ENCODE measurements around the gene KAT14.
"Not testable (repeated sequence)": the region's sequence is repeated elsewhere in the genome, so short reads cannot be mapped to it uniquely, and the experiment has no call there.

Gene KAT14

DNA sequence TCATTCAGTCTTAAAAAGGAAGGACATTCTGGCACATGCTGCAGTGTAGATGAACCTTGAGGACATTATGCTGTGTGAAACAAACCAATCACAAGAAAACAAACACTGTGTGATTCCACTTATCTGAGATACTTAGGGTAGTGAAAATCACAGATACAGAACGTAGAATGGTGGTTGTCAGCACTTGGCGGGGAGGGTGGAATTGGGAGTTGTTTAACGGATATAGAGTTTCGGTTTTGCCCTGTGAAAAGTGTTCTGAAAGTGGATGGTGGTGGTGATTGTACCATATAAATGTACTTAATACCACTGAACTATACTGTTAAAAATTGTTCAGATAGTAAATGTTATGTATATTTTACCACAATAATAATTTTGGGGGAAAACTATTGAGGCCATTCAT is 18.4 kb downstream of the KAT14 start:
- no peak for DNase-seq

DNA sequence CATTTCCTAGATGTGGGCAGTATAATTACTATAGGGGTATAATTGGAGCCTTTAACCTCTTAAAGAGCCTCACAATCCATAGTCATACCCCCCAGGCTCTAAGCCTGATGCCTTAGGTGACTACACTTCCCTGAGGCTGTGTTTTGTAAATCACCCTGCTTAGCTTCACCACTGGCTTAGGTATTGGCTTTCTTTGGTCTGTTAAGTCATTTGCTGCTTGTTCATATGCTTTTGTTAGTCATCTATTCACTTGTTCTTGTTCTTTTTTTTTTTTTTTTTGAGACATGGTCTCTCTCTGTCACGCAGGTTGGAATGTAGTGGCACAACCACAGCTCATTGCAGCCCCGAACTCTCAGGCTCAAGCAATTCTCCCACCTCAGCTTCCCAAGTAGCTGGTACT is 26.7 kb downstream of the KAT14 start:
- DNase-seq: no peak

DNA sequence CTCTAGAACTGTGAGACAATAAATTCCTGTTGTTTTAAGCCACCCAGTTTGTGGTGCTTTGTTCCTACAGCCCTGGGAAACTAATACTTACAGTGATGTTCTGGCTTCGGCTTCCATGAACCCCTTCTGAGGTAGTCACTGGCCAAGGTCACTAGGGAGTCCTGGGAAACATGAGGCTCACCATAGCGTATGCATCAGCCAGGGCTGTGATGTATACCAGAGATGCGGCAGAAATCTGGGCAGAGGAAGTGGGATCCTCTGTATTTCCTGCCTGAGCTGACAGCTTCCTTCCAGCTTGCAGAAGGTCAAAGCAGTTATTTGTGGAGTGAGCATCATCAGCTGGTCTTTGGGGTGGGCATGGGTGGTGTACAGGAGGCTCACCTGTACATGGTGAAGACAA is 27.9 kb downstream of the KAT14 start:
- no peak for DNase-seq

DNA sequence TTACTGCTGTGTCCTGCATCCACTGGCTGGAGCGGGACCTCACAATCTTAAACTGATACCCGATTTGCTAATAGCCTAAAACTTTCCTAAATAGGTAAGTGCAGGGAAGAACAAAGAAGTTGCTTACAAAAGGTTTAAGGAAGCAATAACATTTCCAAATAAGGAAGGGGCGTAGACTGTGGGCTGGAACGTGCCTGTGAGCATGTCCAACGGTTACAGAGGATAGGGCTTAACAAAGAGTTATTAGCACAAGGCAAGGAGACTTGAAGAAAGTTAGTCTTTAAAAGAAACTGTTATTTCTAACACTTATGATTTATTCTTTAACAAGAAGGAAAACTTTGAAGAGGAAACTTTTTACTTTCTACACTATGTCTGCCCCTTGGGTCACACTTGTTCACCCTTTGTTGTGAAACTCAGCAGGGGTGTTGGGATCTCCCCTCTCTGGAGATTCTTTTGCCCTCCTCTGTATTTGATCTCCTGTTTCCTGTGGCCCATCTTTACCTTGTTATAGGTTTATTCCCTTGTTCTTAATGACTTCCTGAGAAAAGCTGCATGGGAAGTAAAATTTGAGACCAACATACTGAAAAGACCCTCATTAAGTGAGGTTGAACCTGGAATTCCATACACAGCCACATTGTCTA is 28.7 kb downstream of the KAT14 start:
- no peak for DNase-seq

DNA sequence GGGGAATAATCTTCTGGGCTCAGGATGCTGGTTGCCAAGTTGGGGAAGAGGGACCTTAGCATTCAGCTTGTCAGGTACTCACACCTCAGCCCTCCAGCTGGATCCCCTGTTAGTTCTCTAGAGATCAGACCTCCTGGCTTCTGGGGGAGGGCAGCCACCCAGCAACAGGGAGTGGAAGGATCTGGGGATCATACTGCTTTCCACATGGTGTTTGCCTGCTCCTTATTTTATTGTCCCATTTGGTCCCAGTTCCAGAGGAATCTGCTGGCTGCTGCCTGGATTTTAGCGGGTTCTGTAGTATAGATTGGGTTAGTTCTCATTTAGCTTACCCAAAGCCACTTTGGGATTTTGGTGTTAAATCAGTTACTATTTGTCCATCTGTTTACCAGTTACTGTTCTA is 29.3 kb downstream of the KAT14 start:
- no peak for DNase-seq

DNA sequence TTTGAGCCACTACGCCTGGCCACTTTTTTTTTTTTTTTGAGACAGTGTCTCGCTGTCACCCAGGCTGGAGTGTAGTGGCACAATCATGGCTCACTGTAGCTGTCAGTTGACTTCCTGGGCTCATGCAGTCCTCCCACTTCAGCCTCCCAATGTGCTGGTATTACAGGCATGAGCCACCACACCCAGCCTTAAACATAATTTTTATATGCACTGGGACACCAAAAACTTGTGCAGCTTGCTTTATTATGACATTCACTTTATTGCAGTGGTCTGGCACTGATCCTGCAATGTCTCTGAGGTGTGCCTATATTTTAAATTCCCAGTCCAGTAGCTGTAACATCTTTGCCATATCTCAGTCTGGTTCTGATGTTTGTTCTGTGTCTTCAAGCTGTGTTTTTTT is 34.7 kb downstream of the KAT14 start:
- DNase-seq: no peak

DNA sequence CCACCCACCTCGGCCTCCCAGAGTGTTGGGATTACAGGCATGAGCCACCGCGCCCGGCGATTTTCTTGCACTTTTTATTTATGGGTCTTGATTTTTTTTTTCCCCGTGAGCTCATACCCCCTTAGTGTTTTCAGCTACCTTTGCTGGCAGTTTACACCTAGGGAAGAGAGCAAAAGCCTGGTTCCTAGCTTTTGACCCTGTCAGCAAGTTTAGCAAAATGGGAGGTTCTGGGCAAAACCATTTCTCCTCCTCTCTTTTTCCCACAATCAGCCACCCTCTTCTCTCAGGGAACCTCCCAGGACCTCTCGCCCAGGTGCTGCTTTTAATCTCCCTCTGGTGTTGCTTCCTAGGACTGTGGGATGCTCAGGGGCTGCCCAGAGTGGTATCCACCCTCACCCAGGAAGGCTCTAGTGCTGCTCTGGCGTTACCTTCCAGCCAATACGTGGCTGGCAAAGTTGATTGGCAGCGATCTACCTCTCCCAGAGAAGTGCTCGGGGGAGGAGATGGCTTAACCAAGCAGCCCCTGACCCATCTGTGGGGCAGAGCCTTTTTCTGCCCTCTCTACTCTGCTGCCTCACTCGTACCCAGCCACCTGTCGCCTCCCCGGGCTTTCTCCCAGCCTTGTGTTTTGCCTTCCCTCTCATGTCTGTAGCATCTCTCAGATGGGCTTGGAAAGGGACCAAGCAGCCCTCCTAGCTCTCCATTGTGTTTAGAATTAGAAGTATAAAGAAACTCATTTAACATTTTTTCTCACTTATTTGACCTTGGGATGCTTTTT is 37.4 kb downstream of the KAT14 start:
- DNase-seq: no peak

DNA sequence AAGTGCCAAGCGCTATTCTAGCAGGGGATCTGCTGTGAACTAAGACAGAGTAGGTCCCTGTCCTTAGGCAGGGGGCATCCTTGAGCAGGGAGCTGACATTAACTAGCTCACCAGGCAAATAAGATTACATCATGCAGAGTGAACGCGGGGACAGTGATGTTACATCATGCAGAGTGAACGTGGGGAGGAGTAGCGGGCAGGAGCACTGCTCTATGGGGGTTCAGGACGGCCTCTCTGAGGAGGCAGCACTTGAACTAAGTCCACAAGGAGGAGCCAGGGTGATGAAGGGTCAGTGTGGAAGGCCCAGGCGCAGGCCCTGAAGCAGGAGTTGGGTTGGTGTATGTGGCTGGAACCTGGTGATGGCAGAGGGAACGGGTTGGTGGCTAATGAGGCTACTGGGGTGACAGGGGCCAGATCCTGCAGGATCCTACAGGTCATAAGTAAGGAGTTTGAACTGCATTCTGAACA is 38.7 kb downstream of the KAT14 start:
- DNase-seq: no peak

DNA sequence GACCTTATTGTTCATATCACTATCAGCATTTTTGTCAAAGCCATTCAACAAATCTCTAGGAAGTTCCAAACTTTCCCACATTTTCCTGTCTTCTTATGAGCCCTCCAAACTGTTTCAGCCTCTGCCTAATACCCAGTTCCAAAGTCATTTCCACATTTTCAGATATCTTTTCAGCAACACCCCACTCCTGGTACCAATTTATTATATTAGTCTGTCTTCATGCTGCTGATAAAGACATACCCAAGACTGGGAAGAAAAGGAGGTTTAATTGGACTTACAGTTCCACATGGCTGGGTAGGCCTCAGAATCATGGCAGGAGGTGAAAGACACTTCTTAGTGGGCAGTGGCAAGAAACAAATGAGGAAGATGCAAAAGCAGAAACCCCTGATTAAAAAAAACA is 42.7 kb downstream of the KAT14 start:
- not testable (repeated sequence) for DNase-seq

DNA sequence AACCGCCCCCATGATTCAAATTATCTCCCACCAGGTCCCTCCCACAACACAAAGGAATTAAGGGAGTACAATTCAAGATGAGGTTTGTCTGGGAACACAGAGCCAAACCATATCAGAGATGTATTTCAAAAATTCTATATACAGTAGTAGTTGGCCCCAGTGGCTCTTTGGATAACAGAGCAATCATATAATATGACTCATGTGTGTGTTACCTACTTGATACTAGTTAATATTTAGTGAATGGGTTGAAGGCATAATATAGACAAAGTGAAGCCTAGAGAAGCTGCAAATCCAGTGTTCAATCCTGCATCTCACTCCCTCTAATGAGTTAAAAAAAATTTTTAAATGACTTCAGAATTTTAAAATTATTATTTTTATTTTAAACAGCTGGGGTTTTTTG is 43.2 kb downstream of the KAT14 start:
- no peak for DNase-seq

DNA sequence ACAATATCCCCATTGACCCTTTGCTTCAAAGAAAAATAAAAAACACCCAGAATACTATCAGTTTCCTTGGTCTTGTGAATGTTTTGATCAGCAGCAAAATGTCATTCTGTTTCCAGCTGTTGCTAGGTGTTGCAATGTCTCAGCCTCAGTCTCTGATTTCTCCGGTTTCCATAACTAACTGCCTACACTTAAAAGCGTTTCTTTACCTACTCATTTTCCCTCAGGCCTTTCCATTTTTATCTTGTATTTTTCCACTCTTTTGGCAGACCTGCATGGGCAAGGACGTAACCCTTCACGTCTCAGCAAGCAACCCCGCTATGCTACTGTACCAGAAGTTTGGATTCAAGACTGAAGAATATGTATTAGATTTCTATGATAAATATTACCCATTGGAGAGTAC is 49.4 kb downstream of the KAT14 start:
- DNase-seq: no peak

DNA sequence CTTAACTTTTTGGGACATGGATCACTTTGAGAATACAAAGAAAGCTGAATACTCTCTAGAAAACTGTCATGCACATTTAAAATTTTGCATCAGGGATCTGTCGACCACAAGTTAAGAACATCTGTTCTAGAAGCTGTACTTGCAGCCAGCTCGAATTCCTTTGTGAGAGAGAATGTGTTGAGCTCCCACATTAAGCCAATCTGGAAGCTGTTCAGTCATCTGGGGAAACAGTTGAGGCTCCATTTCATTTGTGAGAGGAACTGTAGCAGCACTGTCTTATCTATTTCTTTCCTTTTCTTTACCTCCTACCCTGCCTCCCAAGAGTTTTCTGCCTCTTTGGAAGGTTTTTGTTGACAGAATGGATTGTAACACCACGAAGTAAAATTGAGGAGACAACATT is 50.8 kb downstream of the KAT14 start:
- DNase-seq: no peak

DNA sequence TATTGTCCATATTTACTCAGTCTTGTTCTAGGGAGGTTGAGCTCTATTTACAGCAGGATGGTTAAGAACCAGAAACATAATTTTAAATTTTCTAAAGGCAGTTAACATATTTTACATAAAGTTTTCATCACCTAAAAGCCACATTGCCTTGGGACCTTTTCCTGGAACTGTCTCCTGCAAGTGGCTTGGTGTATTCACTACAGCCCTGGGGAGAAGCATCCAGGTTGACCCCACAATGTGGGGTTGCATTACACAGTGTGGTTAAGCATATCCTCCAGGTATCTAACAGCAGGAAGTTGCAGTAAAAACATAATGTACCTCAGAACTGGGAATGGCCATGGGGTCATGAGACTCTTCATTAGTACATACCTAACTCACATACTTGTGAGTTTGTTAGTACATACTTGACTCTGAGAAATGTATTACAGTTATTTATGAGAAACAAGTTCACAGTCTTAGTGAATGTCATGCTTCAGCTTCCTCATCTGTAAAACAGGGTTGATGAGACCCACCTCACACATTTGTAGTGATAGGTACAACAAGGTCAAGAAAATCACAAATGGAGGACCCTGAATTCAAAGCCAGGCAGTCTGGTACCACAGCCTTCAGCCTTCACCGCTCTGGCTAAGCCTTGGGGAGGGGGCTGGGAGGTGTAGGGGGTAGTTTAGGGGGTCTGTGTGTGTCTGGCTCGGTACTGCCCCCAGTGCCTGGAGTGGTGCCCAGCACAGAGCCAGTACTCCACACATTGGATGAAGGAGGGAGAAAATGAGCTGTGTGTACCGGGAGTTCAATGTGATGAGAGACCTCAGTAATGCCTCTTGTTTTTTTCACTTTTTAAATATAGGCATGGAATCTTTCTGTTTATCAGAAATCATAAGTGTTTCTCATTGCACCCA is 52.9 kb downstream of the KAT14 start:
- no peak for DNase-seq

DNA sequence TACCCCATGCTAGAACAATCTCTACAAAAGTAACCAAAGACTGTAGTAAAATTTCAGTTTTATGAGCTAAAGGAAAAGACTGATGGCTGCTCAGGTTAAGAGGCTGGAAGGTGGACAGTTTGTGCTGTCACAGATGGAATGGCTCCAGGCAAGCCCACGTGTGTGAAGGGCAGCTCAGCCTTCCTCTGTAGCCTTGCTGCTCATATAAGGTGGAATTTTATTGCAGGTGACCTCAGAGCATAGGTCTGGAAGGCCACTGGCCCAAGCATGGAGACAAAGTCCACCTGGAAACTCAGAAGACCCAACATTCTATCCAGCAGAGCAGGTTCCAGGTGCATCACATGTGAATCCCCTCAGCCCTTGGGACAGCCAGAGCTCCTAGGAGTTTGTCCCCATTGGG is 53.6 kb downstream of the KAT14 start:
- no peak for DNase-seq

DNA sequence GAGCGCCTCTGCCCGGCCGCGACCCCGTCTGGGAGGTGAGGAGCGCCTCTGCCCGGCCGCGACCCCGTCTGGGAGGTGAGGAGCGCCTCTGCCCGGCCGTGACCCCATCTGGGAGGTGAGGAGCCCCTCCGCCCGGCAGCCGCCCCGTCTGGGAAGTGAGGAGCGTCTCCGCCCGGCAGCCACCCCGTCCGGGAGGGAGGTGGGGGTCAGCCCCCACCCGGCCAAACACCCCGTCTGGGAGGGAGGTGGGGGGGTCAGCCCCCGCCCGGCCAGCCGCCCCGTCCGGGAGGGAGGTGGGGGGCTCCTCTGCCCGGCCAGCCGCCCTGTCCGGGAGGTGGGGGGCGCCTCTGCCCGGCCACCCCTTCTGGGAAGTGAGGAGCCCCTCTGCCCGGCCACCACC is 56.8 kb downstream of the KAT14 start:
- not testable (repeated sequence) for DNase-seq

DNA sequence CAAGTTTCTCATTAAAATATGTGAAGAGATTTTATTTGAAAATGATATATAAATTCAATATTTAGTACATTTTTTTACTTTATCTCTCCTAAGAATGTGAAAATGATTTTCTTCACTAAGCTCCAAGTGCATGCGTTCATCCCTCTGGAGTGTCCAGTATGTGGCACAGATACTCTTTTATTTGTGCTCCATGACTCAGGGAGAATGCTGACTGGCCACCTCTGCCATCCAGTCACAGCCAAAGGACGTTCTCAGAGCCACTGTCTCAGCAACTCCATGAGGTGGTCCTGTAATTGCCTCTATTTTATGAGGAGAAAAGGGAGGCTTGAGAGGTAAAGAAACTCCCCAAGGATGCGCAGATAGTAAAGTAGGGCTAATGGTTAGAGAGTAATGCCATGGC is 58.3 kb downstream of the KAT14 start:
- DNase-seq: no peak

DNA sequence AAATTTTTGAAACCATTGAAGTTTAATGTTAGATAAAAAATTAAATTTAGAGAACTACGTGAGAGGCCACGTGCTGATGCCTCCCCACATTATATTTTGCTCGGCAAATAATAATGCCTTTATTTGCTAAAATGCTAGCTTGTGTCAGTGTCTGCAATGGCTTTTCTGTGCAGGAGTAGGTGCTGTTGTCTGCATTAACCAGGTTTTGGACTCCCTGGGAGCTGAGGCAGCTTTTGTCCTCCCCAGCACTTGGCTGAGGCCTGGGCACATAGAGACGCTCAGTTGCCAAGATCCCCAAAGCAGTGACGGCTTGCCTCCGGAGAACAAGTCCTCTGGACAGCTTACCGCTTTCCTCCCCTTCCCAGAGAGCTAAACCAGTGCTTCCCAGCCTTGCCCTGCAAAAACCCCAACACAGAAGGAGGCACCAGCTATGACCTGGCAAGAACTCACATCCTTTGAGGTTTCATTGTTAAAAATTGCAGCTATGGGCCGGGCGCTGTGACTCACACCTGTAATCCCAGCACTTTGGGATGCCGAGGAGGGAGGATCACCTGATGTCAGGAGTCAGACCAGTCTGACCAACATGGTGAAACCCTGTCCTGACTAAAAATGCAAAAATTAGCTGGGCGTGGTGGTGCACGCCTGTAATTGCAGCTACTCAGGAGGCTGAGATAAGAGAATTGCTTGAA is 59.9 kb downstream of the KAT14 start:
- no peak for DNase-seq

DNA sequence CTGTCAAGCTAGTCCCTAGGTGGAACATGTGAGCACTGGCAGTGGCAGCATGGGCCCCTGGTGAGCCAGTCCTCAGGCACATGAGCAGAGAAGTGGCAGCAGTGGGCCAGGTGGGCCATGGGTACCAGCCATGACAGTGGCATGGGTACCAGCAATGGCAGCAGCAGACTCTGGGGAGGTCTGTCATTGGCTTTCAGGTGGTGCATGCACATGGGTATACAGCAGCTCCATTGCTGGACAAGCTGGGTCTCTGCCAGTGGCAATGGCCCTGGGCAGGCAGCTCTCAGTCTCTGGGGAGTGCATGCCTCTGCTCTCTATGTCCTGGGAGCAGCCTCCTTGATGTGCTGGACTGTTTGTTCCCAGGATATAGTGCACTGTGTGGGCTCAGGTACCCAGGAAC is 65.3 kb downstream of the KAT14 start:
- DNase-seq: no peak

DNA sequence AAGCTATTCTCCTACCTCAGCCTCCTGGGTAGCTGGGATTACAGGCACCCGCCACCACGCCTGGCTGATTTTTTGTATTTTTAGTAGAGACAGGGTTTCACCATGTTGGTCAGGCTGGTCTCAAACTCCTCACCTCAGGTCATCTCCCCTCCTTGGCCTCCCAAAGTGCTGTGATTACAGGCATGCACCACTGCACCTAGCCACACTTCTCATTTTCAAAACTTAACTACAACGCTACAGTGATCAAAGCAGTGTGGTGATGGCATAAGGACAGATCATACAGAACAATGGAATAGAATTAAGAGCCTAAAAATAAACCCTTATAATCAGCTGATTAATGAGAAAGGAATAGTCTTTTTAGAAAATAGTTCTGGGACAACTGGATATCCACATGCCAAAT is 66.0 kb downstream of the KAT14 start:
- DNase-seq: not testable (repeated sequence)

DNA sequence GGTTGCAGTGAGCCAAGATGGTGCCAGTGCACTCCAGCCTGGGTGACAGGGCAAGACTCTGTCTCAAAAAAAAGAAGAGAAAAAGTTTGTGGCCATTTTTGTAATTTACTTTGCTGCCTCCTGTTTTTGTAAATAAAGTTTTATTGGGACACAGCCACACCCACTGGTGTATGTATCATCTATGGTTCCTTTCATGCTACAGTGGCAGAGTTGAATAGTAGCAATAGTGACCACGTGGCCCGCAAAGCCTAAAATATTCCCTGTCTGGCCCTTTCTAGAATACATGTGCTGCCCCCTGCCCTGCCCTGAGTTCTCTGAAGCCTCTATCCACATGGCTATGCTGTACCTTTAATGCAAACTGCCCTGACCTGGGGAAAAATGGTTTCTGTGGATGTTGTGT is 75.3 kb downstream of the KAT14 start:
- no peak for DNase-seq

DNA sequence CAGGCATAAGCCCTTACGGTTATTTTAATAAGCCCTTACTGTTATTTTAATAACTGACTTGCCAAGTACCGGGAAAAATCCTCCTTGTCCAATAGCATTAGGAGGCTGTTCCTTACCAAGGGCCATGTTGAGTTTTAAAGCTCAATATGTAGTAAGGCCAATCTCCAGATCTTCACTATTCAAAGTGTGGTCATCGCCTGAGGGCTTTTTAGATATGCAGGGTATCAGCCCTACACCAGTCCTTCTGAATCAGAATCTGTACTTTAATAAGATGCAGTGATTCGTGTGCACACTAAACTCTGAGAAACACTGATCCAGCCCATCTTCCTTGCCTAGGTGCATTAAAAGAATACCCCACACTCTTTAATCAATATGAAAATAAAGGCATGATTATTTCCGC is 77.9 kb downstream of the KAT14 start:
- DNase-seq: no peak

DNA sequence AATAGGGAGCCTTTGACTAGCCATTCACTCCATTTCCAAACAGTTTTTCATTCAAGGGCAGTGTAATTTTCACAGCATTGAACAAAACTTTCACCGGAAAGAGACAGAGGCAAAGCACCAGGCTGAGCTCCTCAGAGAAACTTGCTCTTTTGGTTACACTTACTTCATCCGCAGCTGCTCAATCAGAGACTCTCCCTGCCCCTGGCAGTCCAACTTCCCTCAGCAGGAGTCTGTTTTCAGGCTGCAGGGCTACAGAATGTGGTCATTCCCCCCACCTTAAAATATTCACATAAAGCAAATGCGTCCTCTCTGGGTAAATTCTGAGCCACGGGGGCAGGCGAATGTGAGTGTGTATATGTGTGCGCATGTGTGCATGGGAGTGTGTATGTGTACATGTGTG is 80.6 kb downstream of the KAT14 start:
- DNase-seq: no peak

DNA sequence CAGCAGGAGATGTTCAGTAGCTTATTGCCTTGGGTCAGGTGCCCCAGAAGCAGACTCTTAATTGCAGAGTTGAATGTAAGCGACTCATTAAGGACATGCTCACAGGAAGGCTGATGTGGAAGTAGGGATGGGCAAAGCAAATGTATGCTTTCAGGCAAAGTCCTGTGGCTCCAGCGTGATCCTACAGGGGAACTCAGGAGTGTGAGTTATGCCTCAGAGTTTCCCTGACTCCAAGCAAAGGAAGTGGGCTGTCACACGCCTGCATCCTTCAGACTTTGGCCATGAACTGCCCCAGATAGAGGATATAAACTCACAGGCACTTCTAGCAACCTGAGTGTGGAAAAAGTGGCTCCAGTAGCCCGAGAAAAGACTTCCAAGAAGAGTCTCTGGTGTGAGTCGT is 85.7 kb downstream of the KAT14 start:
- no peak for DNase-seq
